Non-pigmented ciliary epithelial cell (primary cell): ENCODE results near the gene KLRD1.
"Not testable (repeated sequence)": the region's sequence is repeated elsewhere in the genome, so short reads cannot be mapped to it uniquely, and the experiment has no call there.

ENCODE experiments used
- DNase-seq: peaks from one replicate; pipeline ENCODE4 v3.0.0-alpha.2; 2010; ENCODE audit warnings: low read depth

The KLRD1 gene

DNA sequence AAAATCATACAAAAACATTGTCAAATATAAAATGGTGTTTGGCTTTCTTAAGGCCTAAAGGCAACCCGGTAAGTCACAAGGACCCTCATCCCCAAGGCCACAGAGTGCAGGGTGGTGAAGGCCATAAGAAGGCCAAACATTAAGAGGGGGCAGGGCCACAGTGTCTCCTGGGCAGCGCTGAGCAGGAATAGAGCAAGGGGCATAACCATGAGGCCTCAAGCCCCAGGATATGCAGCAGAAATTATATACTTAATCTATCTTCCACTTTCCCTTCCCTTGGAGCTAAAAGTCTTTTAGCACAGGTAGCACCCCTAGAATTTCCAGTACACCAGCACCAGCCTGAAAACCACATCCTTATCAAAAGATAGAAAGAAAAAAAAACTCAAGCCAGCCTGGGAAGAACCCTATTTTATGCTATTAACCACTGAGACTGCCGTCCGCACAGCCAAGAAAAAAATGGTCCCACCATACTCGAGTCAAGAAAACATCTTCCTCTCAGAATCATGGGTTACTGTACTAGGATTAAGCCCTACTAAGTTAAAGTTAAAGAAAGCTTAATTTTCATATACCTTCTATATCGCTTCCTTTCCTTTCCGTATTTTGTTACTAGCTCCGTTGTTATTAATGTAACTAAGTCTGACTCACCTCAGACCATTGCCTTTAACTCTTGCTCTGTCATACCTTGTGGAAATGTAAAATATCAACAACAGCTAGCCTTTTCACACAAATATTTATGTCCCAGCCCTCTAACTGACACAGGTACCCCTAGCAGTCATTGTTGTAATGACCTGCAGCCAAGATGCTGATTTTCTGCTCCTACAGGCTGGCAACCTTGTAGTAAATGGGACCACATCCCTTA, 62.1 kb downstream of the KLRD1 start:
- no peak for DNase-seq

DNA sequence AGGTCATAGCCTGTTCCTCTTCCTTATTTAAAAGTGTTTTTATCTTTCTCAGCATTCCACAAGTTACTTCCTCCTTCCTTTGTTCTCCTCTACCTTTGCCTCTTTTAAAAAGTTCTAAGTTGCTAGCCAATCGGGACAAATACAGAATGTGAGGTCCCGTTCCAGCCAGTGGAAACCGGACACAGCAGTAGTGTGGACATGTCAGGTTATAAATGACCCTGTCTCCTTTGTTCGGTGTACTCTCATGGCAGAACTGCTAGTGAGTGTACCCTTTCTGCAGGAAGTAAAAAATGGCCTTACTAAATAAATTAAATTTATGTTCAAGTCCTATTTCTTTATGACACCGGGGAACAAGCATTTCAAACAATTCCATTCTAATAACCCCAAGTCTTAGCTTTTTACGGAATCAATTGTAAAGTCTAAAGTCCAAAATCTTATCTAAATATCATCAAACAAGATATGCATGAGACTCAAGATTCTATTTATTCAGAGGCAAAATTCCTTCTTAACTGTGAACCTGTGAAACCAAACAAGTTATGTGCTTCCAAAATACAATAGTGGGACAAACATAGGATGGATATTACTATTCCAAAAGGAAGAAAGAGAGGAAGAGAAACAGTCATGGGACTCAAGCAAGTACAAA, 64.3 kb downstream of the KLRD1 start:
- not testable (repeated sequence) for DNase-seq

DNA sequence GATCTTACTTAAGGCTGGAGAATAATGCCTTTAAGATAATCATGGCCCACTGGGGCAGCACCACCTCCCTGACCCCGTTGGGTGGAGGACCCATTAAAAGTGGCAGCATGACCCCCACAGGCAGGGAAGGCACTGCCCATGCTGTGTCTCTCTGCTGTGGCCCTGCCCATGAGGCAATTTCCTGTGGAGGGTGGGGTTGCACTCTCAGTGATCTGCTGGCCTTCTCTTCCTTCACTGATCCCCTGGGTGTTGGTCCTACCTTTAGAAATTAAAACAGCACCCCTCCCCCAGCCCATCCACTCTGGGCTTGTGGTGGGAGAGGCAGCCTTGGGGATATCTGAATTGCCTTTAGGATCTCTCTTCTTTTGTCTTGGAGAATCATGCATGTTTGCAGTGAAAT, 64.9 kb downstream of the KLRD1 start:
- no peak for DNase-seq

DNA sequence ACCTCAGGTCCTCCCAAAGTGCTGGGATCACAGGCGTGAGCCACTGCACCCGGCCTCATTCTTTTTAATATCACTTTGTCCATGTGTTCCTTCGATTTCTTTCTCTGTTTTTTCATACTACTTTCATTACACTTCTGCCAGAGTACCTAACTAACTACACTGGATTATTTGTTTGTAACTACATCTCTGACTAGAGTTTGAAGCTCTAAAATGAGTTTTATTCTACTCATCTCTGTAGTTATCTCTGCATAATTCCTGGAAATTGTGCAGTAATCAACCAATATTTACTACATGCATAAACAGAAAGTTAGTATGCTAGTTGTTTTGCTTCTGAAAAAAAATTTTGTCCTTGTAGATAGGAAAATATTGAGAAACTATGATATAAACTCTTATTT, 67.0 kb downstream of the KLRD1 start:
- no peak for DNase-seq

DNA sequence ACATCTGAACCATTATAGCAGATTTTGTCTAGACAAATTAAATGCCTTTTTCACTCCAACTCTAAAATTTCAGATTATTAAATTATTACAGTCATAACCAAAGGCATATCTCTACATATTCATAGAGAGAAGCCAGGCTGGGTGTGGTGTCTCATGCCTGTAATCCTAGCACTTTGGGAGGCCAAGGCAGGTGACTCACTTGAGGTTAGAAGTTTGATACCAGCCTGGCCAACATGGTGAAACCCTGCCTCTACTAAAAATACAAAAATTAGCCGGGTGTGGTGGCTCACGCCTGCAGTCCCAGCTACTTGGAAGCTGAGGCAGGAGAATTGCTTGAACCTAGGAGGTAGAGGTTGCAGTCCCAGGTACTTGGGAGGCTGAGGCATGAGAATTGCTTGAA, 71.1 kb downstream of the KLRD1 start:
- DNase-seq, result not testable (repeated sequence)
